ENCODE measurements around the gene PHLDA1.

PHLDA1 gene

DNA sequence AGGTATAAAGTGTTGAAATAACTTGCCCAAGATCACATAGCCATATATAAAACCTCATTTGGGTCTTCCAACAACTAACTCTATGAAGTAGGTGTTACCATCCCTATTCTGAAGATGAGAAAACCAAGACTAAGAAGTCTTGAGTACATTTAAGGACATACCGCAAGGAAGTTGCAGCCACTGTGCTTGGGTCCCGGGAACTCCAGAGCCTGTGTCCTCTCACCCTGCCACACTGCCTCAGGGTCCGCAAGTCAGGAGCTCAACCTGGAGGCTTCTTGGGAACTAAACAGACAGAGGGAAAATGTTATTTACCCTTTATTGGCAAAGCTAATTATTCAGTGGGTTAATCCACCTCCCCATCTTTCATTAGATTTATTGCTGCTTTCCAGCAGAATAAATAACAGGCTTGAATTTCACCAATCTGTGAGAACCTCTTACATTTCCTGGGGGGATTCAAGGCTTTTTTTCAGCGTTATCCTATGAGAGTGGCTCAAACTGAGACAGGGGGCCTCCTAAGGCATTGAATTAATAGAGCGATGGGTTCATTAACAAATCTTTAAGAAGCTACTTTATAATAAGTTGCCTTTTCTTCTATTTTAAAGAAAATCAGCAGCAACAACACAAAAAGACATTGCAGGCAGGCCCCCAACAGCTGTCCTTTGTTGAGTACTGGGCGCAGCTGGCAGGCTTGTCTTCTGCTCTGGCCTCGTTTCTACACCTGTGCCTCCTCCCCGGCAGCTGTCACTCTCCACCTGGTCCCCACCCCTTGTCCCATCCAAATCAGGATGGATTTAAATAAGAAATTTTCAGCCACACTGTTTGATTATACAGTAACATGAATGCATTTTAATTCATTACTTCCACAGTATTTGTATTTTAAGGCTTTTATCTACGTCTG lies 25.3 kb downstream of the PHLDA1 start:
- WGBS, result 93% methylated on average over 7 of the region's 9 CpGs
- DNase-seq, result no peak
- H2BK5ac ChIP-seq (ENCODE audit: low read depth, low read length, poor library complexity, severe bottlenecking), result no peak overlapping the region
- no peak overlapping the region for H2AFZ ChIP-seq (ENCODE audit: low read depth, low read length)
- no peak overlapping the region for H3K4me3 ChIP-seq (ENCODE audit: insufficient read depth in 1 of 2, low read depth in 1 of 2, low read length in 2 of 2)
- peak overlapping the region; percentile 36 for H2BK120ac ChIP-seq (ENCODE audit: low read depth, low read length)
- no peak overlapping the region for H4K91ac ChIP-seq (ENCODE audit: low read length)
- H3K4me1 ChIP-seq (ENCODE audit: control insufficient read depth, insufficient read depth, low read depth, low read length), result peaks cover 4% of the 10 kb centered on the region
- H3K79me1 ChIP-seq (replicated peaks; ENCODE audit: low read length, poor library complexity, severe bottlenecking), result no peaks in the 10 kb centered on the region
- no peak overlapping the region for H2BK15ac ChIP-seq (ENCODE audit: low read depth, poor library complexity, severe bottlenecking)
- H3K36me3 ChIP-seq (ENCODE audit: control insufficient read depth in 1 of 2, insufficient read depth in 2 of 2, low read depth in 1 of 2, low read length in 2 of 2), result no peaks in the 10 kb centered on the region
- H4K8ac ChIP-seq (ENCODE audit: low read length), result no peak overlapping the region
- no peak overlapping the region for H3K27ac ChIP-seq (ENCODE audit: low read length, poor library complexity, severe bottlenecking)
- no peak overlapping the region for H3K14ac ChIP-seq (ENCODE audit: low read length in 2 of 2)
- no peak overlapping the region for H3K4ac ChIP-seq (ENCODE audit: low read depth in 1 of 2, low read length in 2 of 2)
- no peaks in the 10 kb centered on the region for H3K9me3 ChIP-seq (ENCODE audit: control insufficient read depth, low read length)
- H3K27me3 ChIP-seq (ENCODE audit: control insufficient read depth in 1 of 2, insufficient read depth in 1 of 2, low read length in 2 of 2), result no peaks in the 10 kb centered on the region
- H3K9ac ChIP-seq (ENCODE audit: low read length), result no peak overlapping the region
- H2BK12ac ChIP-seq (ENCODE audit: low read length in 2 of 2), result peak overlapping the region; percentile 66 to 91
- no peak overlapping the region for H3K18ac ChIP-seq (ENCODE audit: low read depth in 1 of 2, low read length in 2 of 2)
- H3K23ac ChIP-seq (ENCODE audit: low read length in 2 of 2), result no peak overlapping the region
- H2AK5ac ChIP-seq (ENCODE audit: low read length, severe bottlenecking), result no peak overlapping the region
- H3K4me2 ChIP-seq (ENCODE audit: low read length, poor library complexity, severe bottlenecking), result no peak overlapping the region

DNA sequence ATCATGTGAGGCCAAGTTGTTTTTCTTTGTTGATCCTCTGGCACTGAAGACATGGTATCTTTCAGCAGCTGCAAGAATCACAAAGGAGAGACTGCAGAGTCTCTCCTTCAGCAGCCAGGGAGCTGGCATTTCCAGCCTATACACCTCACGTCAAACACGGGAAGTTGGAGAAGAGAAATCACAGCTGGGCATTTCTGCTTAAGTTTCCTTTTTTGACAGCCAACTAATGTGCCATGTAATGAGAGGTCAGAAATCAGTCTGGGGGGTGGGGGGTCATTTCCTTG lies 28.3 kb downstream of the PHLDA1 start:
- H2BK12ac ChIP-seq (ENCODE audit: low read length in 2 of 2), result peak overlapping the region in 1 of 2 experiments; percentile 11
- H3K27me3 ChIP-seq (ENCODE audit: control insufficient read depth in 1 of 2, insufficient read depth in 1 of 2, low read length in 2 of 2), result no peaks in the 10 kb centered on the region
- H4K8ac ChIP-seq (ENCODE audit: low read length), result no peak overlapping the region
- H2BK120ac ChIP-seq (ENCODE audit: low read depth, low read length), result no peak overlapping the region
- no peak overlapping the region for H3K4ac ChIP-seq (ENCODE audit: low read depth in 1 of 2, low read length in 2 of 2)
- peaks cover 2% of the 10 kb centered on the region for H3K4me1 ChIP-seq (ENCODE audit: control insufficient read depth, insufficient read depth, low read depth, low read length)
- H3K9ac ChIP-seq (ENCODE audit: low read length), result no peak overlapping the region
- H3K79me1 ChIP-seq (replicated peaks; ENCODE audit: low read length, poor library complexity, severe bottlenecking), result no peaks in the 10 kb centered on the region
- no peak overlapping the region for H4K91ac ChIP-seq (ENCODE audit: low read length)
- H3K14ac ChIP-seq (ENCODE audit: low read length in 2 of 2), result no peak overlapping the region
- DNase-seq, result no peak
- no peak overlapping the region for H3K23ac ChIP-seq (ENCODE audit: low read length in 2 of 2)
- H3K18ac ChIP-seq (ENCODE audit: low read depth in 1 of 2, low read length in 2 of 2), result no peak overlapping the region
- H2AFZ ChIP-seq (ENCODE audit: low read depth, low read length), result no peak overlapping the region
- no peaks in the 10 kb centered on the region for H3K36me3 ChIP-seq (ENCODE audit: control insufficient read depth in 1 of 2, insufficient read depth in 2 of 2, low read depth in 1 of 2, low read length in 2 of 2)
- H3K9me3 ChIP-seq (ENCODE audit: control insufficient read depth, low read length), result no peaks in the 10 kb centered on the region
- no peak overlapping the region for H2BK5ac ChIP-seq (ENCODE audit: low read depth, low read length, poor library complexity, severe bottlenecking)
- 90% methylated on average over 2 of the region's 2 CpGs for WGBS
- H2BK15ac ChIP-seq (ENCODE audit: low read depth, poor library complexity, severe bottlenecking), result no peak overlapping the region
- no peak overlapping the region for H3K4me3 ChIP-seq (ENCODE audit: insufficient read depth in 1 of 2, low read depth in 1 of 2, low read length in 2 of 2)
- peak overlapping the region; percentile 51 for H2AK5ac ChIP-seq (ENCODE audit: low read length, severe bottlenecking)
- H3K4me2 ChIP-seq (ENCODE audit: low read length, poor library complexity, severe bottlenecking), result no peak overlapping the region
- H3K27ac ChIP-seq (ENCODE audit: low read length, poor library complexity, severe bottlenecking), result no peak overlapping the region

DNA sequence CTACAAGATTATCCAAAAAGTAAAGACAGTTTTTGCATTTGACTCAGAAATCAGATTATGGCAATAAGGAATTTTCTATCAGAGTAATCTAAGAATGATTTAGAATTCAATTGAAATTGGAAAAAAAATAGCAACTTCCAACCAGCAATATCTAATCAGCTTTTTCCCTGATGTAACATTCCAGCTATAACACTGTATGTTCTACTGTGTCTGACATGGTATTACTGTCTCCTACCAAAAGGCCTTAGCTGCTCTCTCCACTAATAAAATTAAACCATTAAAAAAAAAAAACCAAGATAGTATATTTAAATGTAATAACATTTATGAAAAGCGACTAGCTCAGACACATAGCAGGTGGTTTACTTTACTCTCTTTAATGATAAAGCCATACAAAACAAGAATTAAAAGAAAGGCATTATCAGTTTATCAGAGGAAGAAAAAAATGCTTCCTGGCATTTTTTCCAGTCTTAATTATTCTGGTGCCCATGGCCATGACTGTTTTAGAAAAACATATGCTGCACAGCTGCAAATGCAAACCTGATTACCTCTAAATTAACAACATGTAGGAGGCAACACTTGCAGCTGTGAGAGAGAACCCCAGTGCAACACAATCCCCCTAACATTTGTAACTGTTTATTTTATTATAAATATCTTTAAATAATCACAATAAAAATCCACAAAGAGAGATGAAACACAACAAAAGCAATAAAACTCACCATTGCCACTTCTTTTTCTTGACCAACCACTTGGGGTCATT lies 28.8 kb downstream of the PHLDA1 start:
- Histone ChIP-seq H3K4me1 (ENCODE audit: control insufficient read depth, insufficient read depth, low read depth, low read length) (peaks cover 2% of the 10 kb centered on the region), H3K4me2 (ENCODE audit: low read length, poor library complexity, severe bottlenecking) (no peak overlapping the region), H3K18ac (ENCODE audit: low read depth in 1 of 2, low read length in 2 of 2) (no peak overlapping the region), H3K4me3 (ENCODE audit: insufficient read depth in 1 of 2, low read depth in 1 of 2, low read length in 2 of 2) (no peak overlapping the region), H3K27me3 (ENCODE audit: control insufficient read depth in 1 of 2, insufficient read depth in 1 of 2, low read length in 2 of 2) (no peaks in the 10 kb centered on the region), H2AFZ (ENCODE audit: low read depth, low read length) (no peak overlapping the region), H3K23ac (ENCODE audit: low read length in 2 of 2) (no peak overlapping the region), H3K79me1 (replicated peaks; ENCODE audit: low read length, poor library complexity, severe bottlenecking) (no peaks in the 10 kb centered on the region), H3K9me3 (ENCODE audit: control insufficient read depth, low read length) (no peaks in the 10 kb centered on the region), H3K9ac (ENCODE audit: low read length) (no peak overlapping the region), H2AK5ac (ENCODE audit: low read length, severe bottlenecking) (no peak overlapping the region), H2BK5ac (ENCODE audit: low read depth, low read length, poor library complexity, severe bottlenecking) (no peak overlapping the region), H4K8ac (ENCODE audit: low read length) (no peak overlapping the region), H2BK120ac (ENCODE audit: low read depth, low read length) (no peak overlapping the region), H4K91ac (ENCODE audit: low read length) (no peak overlapping the region), H2BK12ac (ENCODE audit: low read length in 2 of 2) (no peak overlapping the region), H3K4ac (ENCODE audit: low read depth in 1 of 2, low read length in 2 of 2) (no peak overlapping the region), H2BK15ac (ENCODE audit: low read depth, poor library complexity, severe bottlenecking) (no peak overlapping the region), H3K14ac (ENCODE audit: low read length in 2 of 2) (no peak overlapping the region), H3K36me3 (ENCODE audit: control insufficient read depth in 1 of 2, insufficient read depth in 2 of 2, low read depth in 1 of 2, low read length in 2 of 2) (no peaks in the 10 kb centered on the region), H3K27ac (ENCODE audit: low read length, poor library complexity, severe bottlenecking) (no peak overlapping the region)
- WGBS, result no CpG with 5 or more reads among the region's 1 CpG
- DNase-seq, result no peak

DNA sequence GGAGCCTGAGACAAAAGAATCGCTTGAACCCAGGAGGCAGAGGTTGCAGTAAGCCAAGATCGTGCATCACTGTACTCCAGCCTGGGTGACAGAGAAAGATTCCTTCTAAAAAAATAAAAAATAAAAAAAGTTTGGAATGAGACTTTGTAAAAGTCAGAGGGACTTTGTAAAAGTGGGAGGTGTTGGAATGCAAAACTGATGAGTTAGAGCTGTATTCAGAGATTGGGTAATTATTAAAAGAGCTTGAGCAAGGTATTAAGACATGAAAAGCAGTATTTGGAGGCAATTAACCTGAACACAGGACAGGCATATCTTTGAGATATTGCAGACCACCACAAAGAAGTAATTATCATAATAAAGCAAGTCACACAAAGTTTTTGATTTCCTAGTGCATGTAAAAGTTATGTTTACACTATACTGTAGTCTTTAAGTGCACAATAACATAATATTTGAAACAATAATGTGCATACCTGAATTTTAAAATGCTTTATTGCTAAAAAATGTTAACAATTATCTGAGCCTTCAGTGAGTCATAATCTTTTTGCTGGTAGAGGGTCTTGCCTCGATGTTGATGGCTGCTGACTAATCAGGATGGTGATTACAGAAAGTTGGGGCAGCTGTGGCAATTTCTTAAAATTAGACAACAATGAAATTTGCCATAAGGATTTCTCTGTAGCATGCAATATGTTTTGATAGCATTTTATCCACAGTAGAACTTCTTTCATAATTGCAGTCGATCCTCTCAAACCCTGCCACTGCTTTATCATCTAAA lies 33.1 kb downstream of the PHLDA1 start:
- Histone ChIP-seq H3K23ac (ENCODE audit: low read length in 2 of 2) (no peak overlapping the region), H3K79me1 (replicated peaks; ENCODE audit: low read length, poor library complexity, severe bottlenecking) (no peaks in the 10 kb centered on the region), H4K8ac (ENCODE audit: low read length) (no peak overlapping the region), H2BK5ac (ENCODE audit: low read depth, low read length, poor library complexity, severe bottlenecking) (no peak overlapping the region), H3K4ac (ENCODE audit: low read depth in 1 of 2, low read length in 2 of 2) (no peak overlapping the region), H2BK12ac (ENCODE audit: low read length in 2 of 2) (no peak overlapping the region), H2AFZ (ENCODE audit: low read depth, low read length) (no peak overlapping the region), H2BK120ac (ENCODE audit: low read depth, low read length) (no peak overlapping the region), H3K9ac (ENCODE audit: low read length) (no peak overlapping the region), H3K4me2 (ENCODE audit: low read length, poor library complexity, severe bottlenecking) (no peak overlapping the region), H3K14ac (ENCODE audit: low read length in 2 of 2) (no peak overlapping the region), H3K27me3 (ENCODE audit: control insufficient read depth in 1 of 2, insufficient read depth in 1 of 2, low read length in 2 of 2) (no peaks in the 10 kb centered on the region), H3K4me1 (ENCODE audit: control insufficient read depth, insufficient read depth, low read depth, low read length) (peaks cover 1% of the 10 kb centered on the region), H3K18ac (ENCODE audit: low read depth in 1 of 2, low read length in 2 of 2) (no peak overlapping the region), H2BK15ac (ENCODE audit: low read depth, poor library complexity, severe bottlenecking) (no peak overlapping the region), H3K9me3 (ENCODE audit: control insufficient read depth, low read length) (no peaks in the 10 kb centered on the region), H3K4me3 (ENCODE audit: insufficient read depth in 1 of 2, low read depth in 1 of 2, low read length in 2 of 2) (no peak overlapping the region), H3K36me3 (ENCODE audit: control insufficient read depth in 1 of 2, insufficient read depth in 2 of 2, low read depth in 1 of 2, low read length in 2 of 2) (no peaks in the 10 kb centered on the region), H2AK5ac (ENCODE audit: low read length, severe bottlenecking) (no peak overlapping the region), H3K27ac (ENCODE audit: low read length, poor library complexity, severe bottlenecking) (no peak overlapping the region), H4K91ac (ENCODE audit: low read length) (no peak overlapping the region)
- 73% methylated on average over 4 of the region's 4 CpGs for WGBS
- no peak for DNase-seq
